ENCODE results near the gene IER2. TPM values are rescaled to one million over a fixed set of nuclear protein-coding genes. Genes with fewer than 3 reads are reported as not detected.
A peak's percentile ranks its signal among the peaks of the same experiment; 100 is the strongest.

IER2 gene, protein sequence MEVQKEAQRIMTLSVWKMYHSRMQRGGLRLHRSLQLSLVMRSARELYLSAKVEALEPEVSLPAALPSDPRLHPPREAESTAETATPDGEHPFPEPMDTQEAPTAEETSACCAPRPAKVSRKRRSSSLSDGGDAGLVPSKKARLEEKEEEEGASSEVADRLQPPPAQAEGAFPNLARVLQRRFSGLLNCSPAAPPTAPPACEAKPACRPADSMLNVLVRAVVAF
- total RNA-seq, result 161 TPM in 2 replicates

DNA sequence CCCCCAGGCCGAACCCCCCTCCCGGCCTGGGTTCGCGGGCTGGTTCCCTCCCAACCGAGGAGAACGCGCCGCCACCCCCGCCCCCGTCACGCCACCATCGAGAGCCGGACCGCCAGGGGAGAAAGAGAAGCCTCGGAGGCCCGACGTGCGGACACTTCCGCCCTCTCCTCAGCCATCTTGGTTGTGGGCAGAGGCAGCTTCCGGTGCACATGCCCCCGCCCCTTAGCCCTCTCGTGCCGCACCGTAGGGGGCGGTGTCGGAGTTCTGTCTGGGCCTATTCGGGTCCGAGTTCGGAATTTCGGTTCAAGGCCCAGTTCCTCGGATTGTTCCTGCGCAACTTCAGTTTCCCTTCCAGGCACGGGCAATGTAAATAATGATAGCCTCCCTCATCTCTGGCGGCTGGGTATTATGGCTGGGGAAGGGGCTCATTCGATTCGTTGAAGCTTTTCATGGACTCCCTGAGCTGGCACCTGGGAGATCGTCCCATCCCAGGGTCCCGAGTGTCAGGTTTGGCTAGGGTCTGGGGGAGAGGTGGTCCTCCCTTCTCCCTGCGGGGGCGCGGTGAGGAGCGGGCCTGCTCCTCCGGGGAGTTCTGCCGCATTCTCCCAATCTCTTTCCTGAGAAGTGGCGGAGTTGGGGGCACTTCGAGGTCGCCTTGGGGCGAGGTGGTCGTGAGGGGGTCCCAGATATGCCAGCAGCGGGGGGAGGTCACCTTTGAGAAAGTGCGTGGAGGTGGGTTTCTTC lies at the start of gene IER2, which contains the start of gene STX10:
Gene IER2 (plus strand): TSS at position 225 of the 744 bp plus-strand sequence. CDS start 2,776 bp downstream, outside the sequence.
Gene STX10 (minus strand): TSS at position 189 of the 744 bp plus-strand sequence. CDS start 202 bp downstream, outside the sequence.
- peak within 1 kb of the TSS; percentile 100 for H3K4me3 Mint-ChIP-seq
- peaks cover 30% of the 10 kb centered on the region for H3K4me1 Mint-ChIP-seq
- intact Hi-C loops (cut with micrococcal nuclease), result loop anchor here (1.0 to 5.0 kb wide), 5 partner anchors 18 to 930 kb away; partner anchors contain the start of genes LYL1 and NACC1
- H3K27ac Mint-ChIP-seq, result peak within 1 kb of the TSS; percentile 100
- DNase-seq, result peak; percentile 98
- H3K36me3 Mint-ChIP-seq (ENCODE audit: low read depth), result peaks cover 38% of the 10 kb centered on the region
- H3K27me3 Mint-ChIP-seq, result peaks cover 2% of the 10 kb centered on the region
- peaks cover 3% of the 10 kb centered on the region for H3K9me3 Mint-ChIP-seq

DNA sequence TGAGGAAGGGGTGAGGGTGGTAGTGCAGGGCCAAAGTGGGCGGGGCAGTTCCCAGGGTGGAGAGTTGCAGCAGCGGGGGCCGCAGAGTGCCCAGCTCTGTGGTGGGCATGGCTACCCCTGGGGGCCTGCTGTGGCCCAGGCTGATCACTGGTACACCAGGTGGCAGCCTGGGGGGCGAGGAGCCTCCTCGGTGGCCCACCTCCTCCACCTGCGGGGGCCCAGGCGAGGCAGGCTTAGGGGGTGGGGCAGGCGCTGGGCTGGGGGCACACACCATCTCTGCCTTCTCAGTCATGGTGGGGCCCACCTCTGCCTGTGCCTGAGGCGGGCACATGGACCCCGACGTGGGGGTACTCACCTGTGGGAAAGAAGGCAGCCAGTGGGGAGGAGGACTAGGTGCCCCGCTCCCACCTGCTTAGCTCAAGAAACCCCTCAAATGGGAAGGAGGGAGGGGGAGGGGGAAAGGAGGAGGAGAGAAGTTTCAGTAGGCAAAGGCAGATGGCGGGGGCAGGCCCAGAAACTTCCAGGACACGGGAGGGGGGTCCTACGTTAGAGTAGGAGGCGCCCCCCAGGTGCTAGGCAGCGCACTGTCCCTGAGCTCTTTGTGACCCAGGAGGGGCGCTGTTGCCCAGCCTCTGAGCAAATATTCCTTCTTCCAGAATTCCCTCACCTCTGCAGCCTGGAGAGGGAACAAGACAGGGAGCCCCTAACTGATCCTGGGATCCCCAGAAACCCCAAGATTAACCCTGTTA lies 49.2 kb upstream of the IER2 start:
- Mint-ChIP-seq H3K4me1 (peaks cover 45% of the 10 kb centered on the region), H3K27ac (no peak overlapping the region), H3K36me3 (ENCODE audit: low read depth) (peaks cover 9% of the 10 kb centered on the region), H3K27me3 (peaks cover 16% of the 10 kb centered on the region), H3K9me3 (no peaks in the 10 kb centered on the region), H3K4me3 (peak overlapping the region; percentile 61)
- DNase-seq, result no peak
- intact Hi-C loops (cut with micrococcal nuclease), result loop anchor here (1.0 to 5.0 kb wide), 2 partner anchors 31 to 51 kb away; partner anchors contain the start of genes IER2 and STX10

DNA sequence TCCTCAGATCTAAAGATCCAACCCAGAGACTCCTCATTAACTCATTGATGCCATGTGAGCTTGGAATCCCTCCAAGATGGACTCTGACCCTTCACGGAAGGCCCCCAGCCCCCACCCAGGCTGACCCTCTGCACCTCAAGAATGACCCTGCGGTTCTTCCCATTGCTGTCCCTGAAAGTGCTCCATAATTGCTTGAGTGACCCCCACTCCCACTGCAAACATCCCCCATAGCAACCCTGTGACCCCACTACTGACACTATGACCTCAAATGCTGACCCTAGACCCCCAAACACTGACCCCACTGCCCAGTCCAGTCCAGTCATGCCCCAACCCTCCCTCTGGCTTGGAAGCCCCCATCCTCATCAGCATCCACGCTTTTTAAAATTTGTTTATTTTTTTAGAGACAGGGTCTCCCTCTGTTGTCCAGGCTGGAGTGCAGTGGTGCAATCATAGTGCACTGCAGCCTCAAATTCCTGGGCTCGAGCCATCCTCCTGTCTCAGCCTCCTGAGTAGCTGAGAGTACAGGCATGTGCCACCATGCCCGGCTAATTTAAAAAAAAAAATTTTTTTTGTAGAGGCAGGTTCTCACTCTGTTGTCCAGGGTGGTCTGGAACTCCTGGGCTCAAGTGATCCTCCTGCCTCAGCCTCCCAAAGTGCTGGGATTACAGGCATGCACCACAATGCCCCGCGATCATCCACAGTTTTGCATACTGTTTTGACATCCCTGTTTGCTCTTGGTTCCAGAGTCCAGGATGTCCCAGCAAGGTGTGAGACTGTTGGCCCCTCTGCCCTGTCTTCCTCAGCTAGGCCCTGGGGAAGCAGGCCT lies 48.4 kb upstream of the IER2 start:
- Mint-ChIP-seq H3K9me3 (no peaks in the 10 kb centered on the region), H3K27me3 (peaks cover 12% of the 10 kb centered on the region), H3K36me3 (ENCODE audit: low read depth) (peaks cover 14% of the 10 kb centered on the region), H3K27ac (no peak overlapping the region), H3K4me3 (peak overlapping the region; percentile 69), H3K4me1 (peaks cover 42% of the 10 kb centered on the region)
- no peak for DNase-seq
- intact Hi-C loops (cut with micrococcal nuclease), result loop anchor here (5.0 kb wide), 1 partner anchor 50 kb away; the partner anchor contains the start of genes IER2 and STX10

DNA sequence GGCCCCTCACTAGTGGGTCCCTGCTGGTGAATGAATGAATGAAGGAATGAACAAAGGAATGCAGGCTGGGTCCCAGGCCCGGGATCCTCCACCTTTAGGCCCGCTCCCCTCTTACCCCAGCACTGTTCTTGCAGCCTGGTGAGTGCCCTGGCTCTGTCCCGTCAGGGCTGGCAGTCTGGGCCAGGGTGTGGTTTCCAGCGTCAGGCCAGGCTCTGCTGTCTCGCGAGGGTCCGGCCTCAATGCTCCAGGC lies 47.9 kb upstream of the IER2 start:
- no peak for DNase-seq
- Mint-ChIP-seq H3K4me3 (peak overlapping the region; percentile 69), H3K4me1 (peaks cover 39% of the 10 kb centered on the region), H3K27me3 (peaks cover 8% of the 10 kb centered on the region), H3K36me3 (ENCODE audit: low read depth) (peaks cover 18% of the 10 kb centered on the region), H3K27ac (no peak overlapping the region), H3K9me3 (no peaks in the 10 kb centered on the region)
- intact Hi-C loops (cut with micrococcal nuclease), result loop anchor here (5.0 kb wide), 1 partner anchor 50 kb away; the partner anchor contains the start of genes IER2 and STX10

DNA sequence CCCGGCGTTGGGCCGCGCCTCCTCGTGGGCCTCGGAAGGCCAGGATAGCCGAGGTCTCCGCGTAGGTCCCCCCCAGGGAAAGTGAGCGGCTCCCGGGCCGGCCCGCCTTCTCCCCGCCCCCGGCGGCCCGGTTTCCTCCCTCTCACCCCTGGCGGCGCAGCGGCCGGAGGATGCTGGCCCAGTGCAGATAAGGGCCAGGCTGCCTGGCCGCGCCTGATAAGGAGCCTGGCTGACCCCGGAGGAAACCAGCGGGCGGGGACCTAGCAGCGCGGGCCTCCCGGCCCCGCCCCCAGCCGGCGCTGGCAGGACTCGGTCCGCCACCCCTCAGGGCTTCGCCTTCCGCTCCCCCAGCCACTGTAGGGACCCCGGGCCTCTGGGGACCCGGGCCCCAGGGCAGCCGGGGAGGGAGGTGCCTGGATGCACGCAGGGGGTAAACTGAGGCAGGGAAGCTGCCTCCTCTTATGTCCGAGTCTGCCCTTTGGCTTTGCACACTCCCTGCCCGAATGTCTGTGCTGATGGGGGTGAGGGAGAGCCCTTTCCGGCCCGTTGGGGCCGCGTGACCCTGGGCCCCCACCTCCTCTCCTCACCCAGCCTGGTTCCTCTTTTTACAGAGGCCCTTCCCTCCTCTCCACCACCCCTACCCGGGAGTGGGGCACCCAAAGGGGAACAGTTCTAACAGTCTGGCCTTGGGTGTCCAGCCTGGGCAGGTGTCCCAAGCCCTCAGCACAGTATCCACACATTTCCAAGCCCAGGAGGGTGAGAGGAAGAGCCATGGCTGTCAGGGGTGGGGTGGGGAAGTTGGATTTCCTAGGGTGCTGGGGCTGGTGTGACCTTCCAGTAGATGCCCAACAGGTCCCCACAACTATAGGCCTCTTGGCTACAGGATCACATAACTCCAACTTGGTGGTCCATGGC lies 47.3 kb upstream of the IER2 start, which contains the start of gene LYL1:
Gene LYL1 (minus strand): TSS at position 193 of the 915 bp plus-strand sequence. CDS start 1,687 bp downstream, outside the sequence.
- Mint-ChIP-seq H3K36me3 (ENCODE audit: low read depth) (peaks cover 22% of the 10 kb centered on the region), H3K27me3 (peaks cover 7% of the 10 kb centered on the region), H3K4me1 (peaks cover 38% of the 10 kb centered on the region), H3K9me3 (no peaks in the 10 kb centered on the region), H3K27ac (peak within 1 kb of the TSS; percentile 20), H3K4me3 (peak within 1 kb of the TSS; percentile 69)
- DNase-seq, result peak; percentile 76
- intact Hi-C loops (cut with micrococcal nuclease), result loop anchor here (5.0 kb wide), 1 partner anchor 49 kb away; the partner anchor contains the start of genes IER2 and STX10

DNA sequence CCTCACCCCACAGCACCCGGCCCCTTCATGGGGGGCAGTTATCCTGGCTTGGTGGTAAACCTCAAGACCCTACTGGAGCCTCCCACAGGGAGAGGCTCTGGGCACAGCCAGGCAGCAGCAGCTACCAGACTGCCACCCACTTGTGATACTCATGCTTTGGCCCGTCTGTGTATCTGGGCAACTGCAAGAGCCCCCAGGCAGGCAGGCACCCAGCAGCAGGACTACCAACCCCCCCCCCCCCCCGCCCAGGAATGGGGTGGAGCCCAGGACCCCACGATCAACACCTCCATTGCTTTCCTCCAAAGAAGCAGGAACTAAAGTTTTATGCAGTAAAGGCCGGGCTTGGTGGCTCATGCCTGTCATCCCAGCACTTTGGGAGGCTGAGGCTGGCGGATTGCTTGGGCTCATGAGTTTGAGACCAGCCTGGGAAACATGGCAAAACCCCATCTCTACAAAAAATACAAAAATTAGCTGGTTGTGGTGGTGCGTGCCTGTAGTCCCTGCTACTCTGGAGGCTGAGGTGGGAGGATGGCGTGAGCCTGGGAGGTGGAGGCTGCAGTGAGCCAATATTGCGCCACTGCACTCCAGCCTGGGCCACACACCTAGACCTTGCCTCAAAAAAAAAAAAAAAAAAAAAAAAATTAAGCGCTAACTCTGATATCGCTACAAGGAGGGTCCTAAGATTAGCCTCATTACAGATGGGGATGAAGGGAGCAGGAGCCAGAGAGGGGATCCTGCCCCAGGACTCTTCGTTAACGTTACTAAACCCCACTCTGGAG lies 46.4 kb upstream of the IER2 start:
- intact Hi-C loops (cut with micrococcal nuclease), result loop anchor here (1.0 to 5.0 kb wide), 2 partner anchors 13 to 49 kb away; partner anchors contain the start of genes IER2, STX10 and TRMT1
- no peak for DNase-seq

DNA sequence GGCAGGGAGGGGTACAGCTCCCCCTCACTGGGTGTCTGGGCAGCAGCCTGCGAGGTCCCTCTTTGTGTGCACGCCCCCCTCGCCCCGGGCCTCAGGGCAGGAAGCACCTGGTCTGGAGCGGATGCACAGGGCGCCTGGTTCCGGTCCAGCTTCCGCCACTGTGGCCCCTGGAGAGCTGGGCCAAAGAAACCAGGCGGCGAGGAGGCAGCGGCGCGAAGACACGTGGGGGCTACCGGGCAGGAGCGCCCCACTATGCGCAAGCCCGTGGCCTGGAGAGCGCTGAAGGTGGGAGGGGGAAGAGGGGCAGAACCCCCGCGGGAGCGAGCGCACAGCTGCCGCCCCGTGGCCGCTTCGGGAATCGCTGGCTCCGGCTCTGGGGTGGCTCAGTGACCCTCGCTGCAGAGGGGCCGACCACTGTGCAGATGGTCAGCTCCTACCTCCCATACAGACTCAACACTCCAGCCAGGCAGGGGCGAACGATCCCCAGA lies 45.8 kb upstream of the IER2 start:
- Mint-ChIP-seq H3K4me1 (peaks cover 30% of the 10 kb centered on the region), H3K36me3 (ENCODE audit: low read depth) (peaks cover 25% of the 10 kb centered on the region), H3K9me3 (no peaks in the 10 kb centered on the region), H3K27me3 (peaks cover 1% of the 10 kb centered on the region), H3K27ac (peak overlapping the region; percentile 85), H3K4me3 (peak overlapping the region; percentile 87)
- intact Hi-C loops (cut with micrococcal nuclease), result loop anchor here (1.0 to 5.0 kb wide), 2 partner anchors 12 to 48 kb away; partner anchors contain the start of genes IER2, STX10 and TRMT1
- peak; percentile 92 for DNase-seq

More for the DNA sequence above, 46.4 kb upstream of the IER2 start:
- H3K36me3 Mint-ChIP-seq (ENCODE audit: low read depth), result peaks cover 22% of the 10 kb centered on the region
- H3K4me1 Mint-ChIP-seq, result peaks cover 33% of the 10 kb centered on the region
- peaks cover 1% of the 10 kb centered on the region for H3K27me3 Mint-ChIP-seq
- H3K27ac Mint-ChIP-seq, result no peak overlapping the region
- H3K9me3 Mint-ChIP-seq, result no peaks in the 10 kb centered on the region
- H3K4me3 Mint-ChIP-seq, result peak overlapping the region; percentile 87

DNA sequence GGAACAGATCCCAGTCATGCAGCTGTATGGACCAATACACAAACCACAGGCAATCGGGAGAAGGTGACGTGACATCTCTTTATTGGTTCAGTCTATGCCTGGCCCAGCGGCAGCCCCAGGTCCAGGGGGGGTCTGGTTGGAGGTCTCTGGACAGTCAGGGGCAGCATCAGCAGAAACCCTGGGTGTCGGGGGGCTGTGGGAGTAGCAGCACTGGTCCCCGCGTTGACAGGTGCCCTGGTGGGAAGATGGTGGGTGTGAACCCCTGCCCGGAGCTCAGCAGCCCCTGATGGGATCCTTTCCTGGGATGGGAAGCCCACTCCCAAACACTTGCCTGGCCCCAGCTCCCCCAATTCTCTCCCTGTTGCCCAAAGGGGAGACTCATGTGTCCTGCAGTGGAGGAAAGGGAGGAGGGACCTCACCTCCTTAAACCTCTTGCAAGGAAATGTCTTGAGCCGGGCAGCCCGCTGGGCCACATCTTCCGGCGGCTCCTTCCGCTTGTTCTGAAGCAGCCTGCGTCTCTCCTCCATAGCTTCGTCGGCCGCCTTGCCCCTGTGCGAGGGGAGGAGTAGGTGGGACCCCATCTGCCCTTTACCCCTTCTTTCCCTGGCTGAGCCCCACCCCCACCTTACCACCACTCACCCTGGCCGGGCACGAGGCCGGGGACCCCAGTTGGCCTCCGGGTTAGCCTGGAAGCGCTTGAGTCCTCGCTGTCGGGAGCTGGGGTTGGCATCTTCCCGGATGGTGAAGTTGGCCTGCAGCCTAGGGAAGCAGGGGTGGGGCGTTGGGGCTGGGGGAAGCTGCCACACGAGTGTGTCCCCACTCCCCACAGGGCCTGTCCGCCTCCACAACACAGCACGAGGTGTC lies 45.1 kb upstream of the IER2 start:
- DNase-seq, result peak; percentile 83
- peaks cover 1% of the 10 kb centered on the region for H3K27me3 Mint-ChIP-seq
- peak overlapping the region; percentile 85 for H3K27ac Mint-ChIP-seq
- peaks cover 25% of the 10 kb centered on the region for H3K36me3 Mint-ChIP-seq (ENCODE audit: low read depth)
- peaks cover 24% of the 10 kb centered on the region for H3K4me1 Mint-ChIP-seq
- intact Hi-C loops (cut with micrococcal nuclease), result loop anchor here (1.0 to 5.0 kb wide), 2 partner anchors 11 to 47 kb away; partner anchors contain the start of genes IER2, STX10 and TRMT1
- H3K9me3 Mint-ChIP-seq, result no peaks in the 10 kb centered on the region
- peak overlapping the region; percentile 87 for H3K4me3 Mint-ChIP-seq

DNA sequence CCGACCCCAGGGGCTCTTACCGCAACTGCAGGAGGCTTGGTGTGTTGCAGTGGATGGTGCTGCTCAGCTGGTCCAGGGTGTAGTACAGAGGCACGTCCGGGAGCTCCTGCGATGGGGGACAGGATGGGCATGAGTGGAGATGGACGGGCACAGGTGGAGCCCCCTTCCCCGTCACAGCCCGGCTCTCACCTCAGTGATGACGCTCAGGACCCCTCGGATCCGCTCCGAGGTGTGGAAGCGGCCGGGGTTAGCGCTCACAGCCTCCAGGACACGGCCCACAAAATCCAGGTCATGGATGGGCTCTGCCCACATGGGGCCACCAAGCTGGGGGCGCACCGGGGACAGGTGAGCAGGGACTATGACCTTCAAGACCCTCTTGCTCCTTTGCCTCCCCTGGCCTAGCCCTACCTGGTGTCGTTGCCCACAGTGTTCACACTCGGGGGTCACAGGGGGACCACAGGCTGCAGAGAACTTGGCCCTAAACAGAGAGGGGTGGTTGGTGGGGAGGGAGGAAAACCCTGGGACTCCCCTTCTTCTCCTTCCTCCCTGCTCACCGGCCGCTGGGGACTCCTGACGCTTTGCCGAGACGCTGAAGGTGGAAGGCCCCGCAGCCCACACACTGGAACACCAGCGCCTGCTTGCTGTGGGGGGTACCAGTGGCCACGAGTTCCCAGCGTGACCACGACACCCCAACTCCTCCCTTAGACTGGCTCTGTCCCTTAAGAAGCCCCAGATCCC lies 40.7 kb upstream of the IER2 start:
- no peaks in the 10 kb centered on the region for H3K27me3 Mint-ChIP-seq
- intact Hi-C loops (cut with micrococcal nuclease), result no loop called here
- H3K4me1 Mint-ChIP-seq, result peaks cover 5% of the 10 kb centered on the region
- DNase-seq, result no peak
- no peak overlapping the region for H3K27ac Mint-ChIP-seq
- H3K4me3 Mint-ChIP-seq, result no peak overlapping the region
- no peaks in the 10 kb centered on the region for H3K9me3 Mint-ChIP-seq
- H3K36me3 Mint-ChIP-seq (ENCODE audit: low read depth), result peaks cover 35% of the 10 kb centered on the region

DNA sequence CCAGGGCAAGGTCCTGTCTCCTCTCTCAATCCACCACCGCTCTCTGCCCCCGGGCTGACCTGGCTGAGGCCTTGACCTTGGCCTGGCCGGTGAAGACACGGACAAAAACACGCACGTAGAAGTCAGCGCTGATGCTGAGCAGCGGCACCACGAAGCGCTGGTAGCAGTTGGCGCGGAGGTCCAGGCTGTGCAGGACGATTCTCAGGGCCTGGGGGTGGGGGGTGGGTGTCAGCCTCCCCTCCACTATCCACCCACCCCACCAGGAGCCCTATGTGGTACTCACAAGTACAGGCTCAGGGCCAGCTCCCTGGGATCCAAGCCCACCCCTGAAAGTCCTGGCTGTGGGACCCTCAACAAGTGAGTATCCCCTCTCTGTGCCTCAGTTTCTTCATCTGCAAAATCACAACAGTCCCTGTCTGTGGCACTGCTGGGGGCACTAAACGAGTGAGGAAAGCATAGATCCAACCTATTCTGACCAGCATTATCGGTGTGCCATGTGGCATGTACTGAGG lies 40.1 kb upstream of the IER2 start:
- intact Hi-C loops (cut with micrococcal nuclease), result no loop called here
- H3K4me1 Mint-ChIP-seq, result peaks cover 5% of the 10 kb centered on the region
- H3K9me3 Mint-ChIP-seq, result no peaks in the 10 kb centered on the region
- H3K36me3 Mint-ChIP-seq (ENCODE audit: low read depth), result peaks cover 36% of the 10 kb centered on the region
- no peaks in the 10 kb centered on the region for H3K27me3 Mint-ChIP-seq
- H3K27ac Mint-ChIP-seq, result no peak overlapping the region
- no peak overlapping the region for H3K4me3 Mint-ChIP-seq
- no peak for DNase-seq
